ENCODE data around the gene C19orf67. TPM values are rescaled to one million over a fixed set of nuclear protein-coding genes. Genes with fewer than 3 reads are reported as not detected.

Gene C19orf67
- total RNA-seq, 1 experiment from 2014 or later, result not detected

DNA sequence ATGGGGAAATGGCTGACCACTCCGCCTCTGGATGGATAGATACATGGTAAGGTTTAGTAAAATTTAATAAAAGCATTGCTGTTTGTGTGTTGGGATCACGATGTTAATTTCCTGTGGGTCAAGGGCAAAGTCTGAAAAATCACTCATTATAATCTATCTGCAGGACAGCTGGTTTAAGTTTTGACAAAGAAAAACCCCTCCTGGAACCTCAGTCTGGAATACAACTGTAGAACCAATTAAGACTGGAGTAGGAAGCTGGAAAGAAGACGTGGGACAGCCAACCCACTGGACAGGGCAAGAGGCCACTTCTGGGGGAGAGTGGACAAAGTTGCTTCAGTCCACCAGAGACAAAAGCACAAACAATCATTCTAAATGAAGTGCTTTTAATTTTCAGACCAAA lies 33.6 kb upstream of the C19orf67 start (continued):
- TF ChIP-seq CBX3 (IDR thresholded peaks at IDR 0.05; ENCODE audit: low read depth), result no peak

DNA sequence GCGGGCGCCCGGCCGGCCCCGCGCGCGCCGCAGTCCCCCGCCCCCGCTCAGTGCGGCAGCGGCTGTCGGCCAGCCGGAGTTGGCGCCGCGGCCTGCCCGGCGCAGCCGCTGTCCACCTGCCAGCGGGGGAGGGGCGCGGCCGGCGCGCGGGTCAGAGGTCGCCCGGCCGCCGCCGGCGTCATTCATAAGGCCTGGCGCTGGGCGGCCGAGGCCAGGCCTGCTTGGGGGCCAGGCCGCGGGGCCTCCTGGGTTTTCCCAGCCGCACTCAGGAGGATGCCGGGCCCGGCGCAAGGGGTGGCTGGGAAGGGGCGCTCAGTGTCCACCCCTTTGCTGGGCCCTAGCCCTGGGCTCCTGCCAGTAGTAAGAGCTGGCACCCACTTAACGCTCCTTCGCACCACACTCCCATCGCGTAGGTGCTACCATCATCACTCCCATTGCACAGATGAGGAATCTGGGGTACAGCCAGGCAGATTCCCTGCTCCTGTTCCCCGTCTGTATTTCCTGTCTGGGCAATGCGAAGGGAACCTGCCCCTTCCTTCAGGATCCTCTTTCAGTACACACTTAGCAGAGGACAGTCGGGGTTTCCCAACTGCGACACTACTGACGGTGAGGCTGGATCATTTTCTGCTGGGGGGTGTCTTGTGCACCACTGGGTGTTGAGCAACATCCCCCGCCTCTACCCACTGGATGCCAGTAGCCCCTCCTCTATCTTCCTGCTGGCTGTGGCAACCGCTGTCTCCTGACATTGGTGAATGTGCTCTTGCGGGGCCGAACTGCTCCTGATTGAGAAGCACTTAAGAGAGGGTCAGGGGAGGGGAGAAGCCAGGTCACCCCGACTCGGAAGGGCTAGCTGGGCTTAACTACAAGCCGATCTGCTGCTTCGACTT lies 32.8 kb upstream of the C19orf67 start:
- DNase-seq (ENCODE audit: low read depth, low spot score), result no peak
- RAD21 ChIA-PET (ENCODE audit: low non-redundant PET in 1 of 2, low total read pairs in 2 of 2, uncharacterized antibody in 2 of 2, unreplicated experiment in 2 of 2), result no interaction called here

DNA sequence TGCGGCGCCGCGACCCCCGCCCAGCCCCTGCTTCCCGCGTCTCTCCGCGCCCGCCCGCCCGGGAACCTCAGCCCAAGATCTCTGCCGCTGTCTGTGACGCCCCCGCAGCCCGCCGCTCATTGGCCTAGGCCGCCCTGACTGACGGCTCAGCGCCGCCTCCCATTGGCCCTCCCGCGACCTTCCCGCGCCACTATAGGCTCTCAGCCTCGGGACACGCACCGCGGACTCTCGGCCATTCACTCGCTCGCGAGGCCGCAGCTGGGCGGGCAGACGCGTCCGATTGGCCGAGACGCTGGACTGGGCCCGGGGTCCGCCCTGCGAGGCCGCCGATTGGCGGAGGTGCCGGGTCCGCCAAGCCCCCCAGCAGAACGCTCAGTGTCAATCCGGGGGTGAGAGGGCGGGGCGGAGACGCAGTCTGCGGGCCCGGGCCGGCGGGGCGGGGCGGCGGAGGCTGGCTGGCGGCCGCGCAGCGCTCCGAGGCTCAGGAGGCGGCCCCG lies 32.1 kb upstream of the C19orf67 start, which contains the start of gene PRKACA:
PRKACA (minus strand) TSS at position 95 of the 497 bp plus-strand sequence. CDS start 215 bp downstream, outside the sequence.
- peaks cover 2 to 5% of the 10 kb centered on the region in 2 experiments; a peak in 1 of 4 replicates for H3K36me3 ChIP-seq (ENCODE audit: control insufficient read depth in 1 of 2, insufficient read depth in 2 of 2, low read length in 2 of 2)
- H2AFZ ChIP-seq (ENCODE audit: low read depth, low read length, poor library complexity, severe bottlenecking), result no peak within 1 kb of the TSS
- BruUV-seq (replicated peaks), result no TSS peak
- H3K27ac ChIP-seq (ENCODE audit: low read depth, low read length), result peak within 1 kb of the TSS; percentile 82
- H4K20me1 ChIP-seq (ENCODE audit: insufficient read depth), result no peaks in the 10 kb centered on the region
- no peaks in the 10 kb centered on the region for H3K9me2 ChIP-seq (ENCODE audit: insufficient read depth)
- DNase-seq (ENCODE audit: low read depth, low spot score), result peak; percentile 96
- H3K9me3 ChIP-seq (ENCODE audit: control insufficient read depth in 1 of 2, insufficient read depth in 1 of 2, low read depth in 1 of 2, low read length in 2 of 2), result no peaks in the 10 kb centered on the region
- ChIA-PET RAD21 (ENCODE audit: low non-redundant PET in 1 of 2, low total read pairs in 2 of 2, uncharacterized antibody in 2 of 2, unreplicated experiment in 2 of 2) (no interaction called here), POLR2A (interaction anchor here (0.6 kb wide), 2 partner anchors 12 to 246 kb away, joined by 3 read pairs; no protein-coding TSS in a partner anchor), CTCF (interaction anchor here (1.0 kb wide), 1 partner anchor 19 kb away, joined by 8 read pairs; the partner anchor contains the start of gene ASF1B)
- H3K4me1 ChIP-seq (ENCODE audit: control insufficient read depth in 1 of 2, insufficient read depth in 2 of 2, low read length in 2 of 2), result peaks cover 32 to 43% of the 10 kb centered on the region in 2 experiments
- H3K4me2 ChIP-seq (ENCODE audit: low read length), result peak within 1 kb of the TSS; percentile 93
- H3K27me3 ChIP-seq (ENCODE audit: insufficient read depth, low read length), result no peaks in the 10 kb centered on the region
- TF ChIP-seq ZFX (IDR thresholded peaks at IDR 0.05), result no peak
- TF ChIP-seq EGR1 (IDR thresholded peaks at IDR 0.05; ENCODE audit: low read depth), result peak; percentile 99
- TF ChIP-seq, protein P1, sequence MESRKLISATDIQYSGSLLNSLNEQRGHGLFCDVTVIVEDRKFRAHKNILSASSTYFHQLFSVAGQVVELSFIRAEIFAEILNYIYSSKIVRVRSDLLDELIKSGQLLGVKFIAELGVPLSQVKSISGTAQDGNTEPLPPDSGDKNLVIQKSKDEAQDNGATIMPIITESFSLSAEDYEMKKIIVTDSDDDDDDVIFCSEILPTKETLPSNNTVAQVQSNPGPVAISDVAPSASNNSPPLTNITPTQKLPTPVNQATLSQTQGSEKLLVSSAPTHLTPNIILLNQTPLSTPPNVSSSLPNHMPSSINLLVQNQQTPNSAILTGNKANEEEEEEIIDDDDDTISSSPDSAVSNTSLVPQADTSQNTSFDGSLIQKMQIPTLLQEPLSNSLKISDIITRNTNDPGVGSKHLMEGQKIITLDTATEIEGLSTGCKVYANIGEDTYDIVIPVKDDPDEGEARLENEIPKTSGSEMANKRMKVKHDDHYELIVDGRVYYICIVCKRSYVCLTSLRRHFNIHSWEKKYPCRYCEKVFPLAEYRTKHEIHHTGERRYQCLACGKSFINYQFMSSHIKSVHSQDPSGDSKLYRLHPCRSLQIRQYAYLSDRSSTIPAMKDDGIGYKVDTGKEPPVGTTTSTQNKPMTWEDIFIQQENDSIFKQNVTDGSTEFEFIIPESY (IDR thresholded peaks at IDR 0.05; ENCODE audit: extremely low read depth, insufficient replicate concordance, low read length), result peak; percentile 44
- TF ChIP-seq CBX3 (IDR thresholded peaks at IDR 0.05; ENCODE audit: low read depth), result no peak
- peak; percentile 100 for TF ChIP-seq SP1 (IDR thresholded peaks at IDR 0.05; ENCODE audit: low read depth)
- TF ChIP-seq, protein P2, sequence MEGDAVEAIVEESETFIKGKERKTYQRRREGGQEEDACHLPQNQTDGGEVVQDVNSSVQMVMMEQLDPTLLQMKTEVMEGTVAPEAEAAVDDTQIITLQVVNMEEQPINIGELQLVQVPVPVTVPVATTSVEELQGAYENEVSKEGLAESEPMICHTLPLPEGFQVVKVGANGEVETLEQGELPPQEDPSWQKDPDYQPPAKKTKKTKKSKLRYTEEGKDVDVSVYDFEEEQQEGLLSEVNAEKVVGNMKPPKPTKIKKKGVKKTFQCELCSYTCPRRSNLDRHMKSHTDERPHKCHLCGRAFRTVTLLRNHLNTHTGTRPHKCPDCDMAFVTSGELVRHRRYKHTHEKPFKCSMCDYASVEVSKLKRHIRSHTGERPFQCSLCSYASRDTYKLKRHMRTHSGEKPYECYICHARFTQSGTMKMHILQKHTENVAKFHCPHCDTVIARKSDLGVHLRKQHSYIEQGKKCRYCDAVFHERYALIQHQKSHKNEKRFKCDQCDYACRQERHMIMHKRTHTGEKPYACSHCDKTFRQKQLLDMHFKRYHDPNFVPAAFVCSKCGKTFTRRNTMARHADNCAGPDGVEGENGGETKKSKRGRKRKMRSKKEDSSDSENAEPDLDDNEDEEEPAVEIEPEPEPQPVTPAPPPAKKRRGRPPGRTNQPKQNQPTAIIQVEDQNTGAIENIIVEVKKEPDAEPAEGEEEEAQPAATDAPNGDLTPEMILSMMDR (IDR thresholded peaks at IDR 0.05 in 2 of 3, conservative IDR thresholded peaks at IDR 0.05 in 1 of 3; ENCODE audit: borderline replicate concordance in 1 of 3, insufficient read depth in 1 of 3, low read depth in 2 of 3, low read length in 2 of 3), result no peak
- peak; percentile 23 for TF ChIP-seq TCF7L2 (IDR thresholded peaks at IDR 0.05; ENCODE audit: borderline replicate concordance, extremely low read depth, insufficient read depth, insufficient read length)
- TF ChIP-seq FOSL1 (IDR thresholded peaks at IDR 0.05; ENCODE audit: low read depth), result no peak
- no peak for TF ChIP-seq EZH2 (IDR thresholded peaks at IDR 0.05)
- intact Hi-C loops (cut with micrococcal nuclease), result no loop called here
- peak within 1 kb of the TSS; percentile 69 for H3K9ac ChIP-seq (ENCODE audit: low read length)
- peak within 1 kb of the TSS; percentile 72 to 84 for H3K4me3 ChIP-seq (replicated peaks in 1 of 2; ENCODE audit: low read depth in 1 of 2, low read length in 2 of 2)
- ATAC-seq, result peak; percentile 90
- H3K79me2 ChIP-seq (ENCODE audit: insufficient read depth, low read length), result peaks cover 23% of the 10 kb centered on the region

More for the DNA sequence above, 32.8 kb upstream of the C19orf67 start:
- H4K20me1 ChIP-seq (ENCODE audit: insufficient read depth), result no peaks in the 10 kb centered on the region
- peaks cover 2 to 5% of the 10 kb centered on the region in 2 experiments; a peak in 1 of 4 replicates for H3K36me3 ChIP-seq (ENCODE audit: control insufficient read depth in 1 of 2, insufficient read depth in 2 of 2, low read length in 2 of 2)
- H3K27me3 ChIP-seq (ENCODE audit: insufficient read depth, low read length), result no peaks in the 10 kb centered on the region
- peaks cover 16% of the 10 kb centered on the region for H3K79me2 ChIP-seq (ENCODE audit: insufficient read depth, low read length)
- intact Hi-C loops (cut with micrococcal nuclease), result no loop called here
- no peak overlapping the region for H2AFZ ChIP-seq (ENCODE audit: low read depth, low read length, poor library complexity, severe bottlenecking)
- POLR2A ChIA-PET, result interaction anchor here (0.6 kb wide), 1 partner anchor 246 kb away, joined by 3 read pairs; no protein-coding TSS in a partner anchor
- CTCF ChIA-PET, result interaction anchor here (1.0 kb wide), 1 partner anchor 18 kb away, joined by 8 read pairs; the partner anchor contains the start of gene ASF1B
- peaks cover 26 to 36% of the 10 kb centered on the region in 2 experiments for H3K4me1 ChIP-seq (ENCODE audit: control insufficient read depth in 1 of 2, insufficient read depth in 2 of 2, low read length in 2 of 2)
- peak overlapping the region; percentile 82 for H3K27ac ChIP-seq (ENCODE audit: low read depth, low read length)
- H3K9ac ChIP-seq (ENCODE audit: low read length), result peak overlapping the region; percentile 61
- peak overlapping the region; percentile 45 to 58 for H3K4me3 ChIP-seq (replicated peaks in 1 of 2; ENCODE audit: low read depth in 1 of 2, low read length in 2 of 2)
- no peaks in the 10 kb centered on the region for H3K9me2 ChIP-seq (ENCODE audit: insufficient read depth)
- H3K4me2 ChIP-seq (ENCODE audit: low read length), result peak overlapping the region; percentile 89
- BruUV-seq (replicated peaks), result no TSS peak
- TF ChIP-seq SP1 (IDR thresholded peaks at IDR 0.05; ENCODE audit: low read depth) (no peak), POLR2AphosphoS5 (IDR thresholded peaks at IDR 0.05; ENCODE audit: low read depth, low read length) (peak; percentile 36), ZFX (IDR thresholded peaks at IDR 0.05) (peak; percentile 84)
- no peak for ATAC-seq
- no peaks in the 10 kb centered on the region for H3K9me3 ChIP-seq (ENCODE audit: control insufficient read depth in 1 of 2, insufficient read depth in 1 of 2, low read depth in 1 of 2, low read length in 2 of 2)
